AG09319 (cell line): Measurements from ENCODE around the gene SNX17.

Experiments
- DNase-seq: peaks from one replicate; pipeline ENCODE4 v3.0.0-alpha.2; 2010; ENCODE audit warnings: low read depth; ENCODE audit errors: extremely low read depth
- TF ChIP-seq, protein P1 (sequence below): IDR thresholded peaks from 2 replicates; pipeline ENCODE4 v1.5.1; 2011; ENCODE audit warnings: low read depth, mild to moderate bottlenecking, inconsistent platforms, low read length, moderate library complexity

SNX17 gene

DNA sequence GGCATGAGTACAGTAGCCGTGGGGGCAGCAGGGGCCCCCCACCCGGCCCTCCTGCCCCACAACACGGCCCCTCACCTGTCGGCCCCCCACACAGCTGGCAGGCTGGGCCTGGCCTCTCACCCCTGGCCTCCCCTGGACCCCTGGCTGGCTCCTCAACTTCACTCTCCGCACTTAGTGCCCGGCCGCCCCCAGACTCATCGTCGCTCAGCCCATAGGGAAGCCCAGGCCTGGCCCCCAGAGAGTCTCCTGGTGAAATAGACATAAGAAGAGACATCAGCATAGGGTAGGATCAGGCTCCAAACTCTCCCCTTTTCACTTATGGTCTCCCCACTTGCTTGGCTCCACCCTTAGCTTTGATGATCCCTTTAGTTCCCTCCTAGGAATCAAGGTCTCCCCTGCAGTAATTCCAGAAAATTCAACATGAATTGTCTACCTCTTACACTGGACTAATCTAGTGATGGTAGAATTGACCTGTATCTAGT lies 8.4 kb downstream of the SNX17 start:
- TF ChIP-seq, protein P1, sequence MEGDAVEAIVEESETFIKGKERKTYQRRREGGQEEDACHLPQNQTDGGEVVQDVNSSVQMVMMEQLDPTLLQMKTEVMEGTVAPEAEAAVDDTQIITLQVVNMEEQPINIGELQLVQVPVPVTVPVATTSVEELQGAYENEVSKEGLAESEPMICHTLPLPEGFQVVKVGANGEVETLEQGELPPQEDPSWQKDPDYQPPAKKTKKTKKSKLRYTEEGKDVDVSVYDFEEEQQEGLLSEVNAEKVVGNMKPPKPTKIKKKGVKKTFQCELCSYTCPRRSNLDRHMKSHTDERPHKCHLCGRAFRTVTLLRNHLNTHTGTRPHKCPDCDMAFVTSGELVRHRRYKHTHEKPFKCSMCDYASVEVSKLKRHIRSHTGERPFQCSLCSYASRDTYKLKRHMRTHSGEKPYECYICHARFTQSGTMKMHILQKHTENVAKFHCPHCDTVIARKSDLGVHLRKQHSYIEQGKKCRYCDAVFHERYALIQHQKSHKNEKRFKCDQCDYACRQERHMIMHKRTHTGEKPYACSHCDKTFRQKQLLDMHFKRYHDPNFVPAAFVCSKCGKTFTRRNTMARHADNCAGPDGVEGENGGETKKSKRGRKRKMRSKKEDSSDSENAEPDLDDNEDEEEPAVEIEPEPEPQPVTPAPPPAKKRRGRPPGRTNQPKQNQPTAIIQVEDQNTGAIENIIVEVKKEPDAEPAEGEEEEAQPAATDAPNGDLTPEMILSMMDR: no peak
- DNase-seq: no peak

DNA sequence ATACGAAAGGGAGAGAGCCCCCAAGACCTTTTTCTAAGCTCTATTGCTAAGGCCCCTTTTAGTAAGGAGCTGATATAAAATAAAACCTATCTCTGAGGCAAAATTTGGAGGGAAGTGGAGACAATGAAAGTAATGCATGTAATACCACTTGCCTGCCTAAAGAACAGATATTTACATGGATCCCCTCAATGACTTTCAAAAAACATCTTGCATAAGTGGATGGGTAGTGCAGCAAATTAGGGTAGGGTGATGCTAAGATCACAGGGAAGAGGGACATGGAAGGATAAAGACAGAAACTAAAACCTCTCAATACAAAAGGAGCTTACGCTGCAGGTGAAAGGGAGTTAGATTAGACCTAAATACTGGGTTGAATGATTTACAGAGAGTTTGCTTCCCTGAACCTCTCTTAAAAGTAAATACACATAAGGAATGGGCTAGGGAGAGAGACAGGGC lies 9.0 kb downstream of the SNX17 start:
- TF ChIP-seq, protein P1: no peak
- no peak for DNase-seq

DNA sequence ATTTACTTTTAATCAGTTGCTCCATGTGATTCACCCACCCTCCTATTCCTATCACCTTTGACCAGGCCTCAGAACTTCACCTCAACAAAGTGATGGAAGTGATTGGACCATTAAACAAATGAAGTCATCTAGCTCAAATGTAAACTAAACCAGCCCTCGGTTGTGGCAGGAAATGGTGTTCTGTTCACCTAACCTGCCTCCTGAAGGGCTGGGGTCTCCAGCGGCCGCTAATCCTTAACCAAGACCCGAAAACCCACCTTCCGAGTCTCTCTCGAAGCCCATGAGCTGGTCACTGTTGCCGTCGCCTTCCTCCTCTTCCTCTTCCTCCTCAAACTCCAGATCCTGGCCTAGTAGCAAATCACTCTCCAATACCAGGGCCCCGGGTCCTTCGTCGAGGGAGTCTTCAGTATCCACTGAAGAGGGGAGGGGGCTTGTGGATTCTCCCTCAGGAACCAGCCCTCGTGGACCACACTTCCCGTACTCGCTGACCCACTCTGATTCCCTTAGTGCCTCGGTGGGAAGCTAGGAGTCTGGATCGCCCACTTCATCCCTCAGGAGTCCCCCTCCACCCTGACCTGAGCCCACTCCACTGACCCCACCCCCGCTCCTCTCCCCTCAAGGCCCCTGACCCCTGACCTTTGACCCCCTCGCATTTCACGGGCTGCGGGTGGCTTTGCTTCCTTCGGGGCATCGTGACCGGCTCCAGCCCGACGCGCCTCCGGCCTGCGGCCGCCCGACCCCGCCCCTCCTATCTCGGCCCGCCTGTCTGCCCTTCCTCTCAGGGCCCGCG lies 9.6 kb downstream of the SNX17 start:
- no peak for DNase-seq

DNA sequence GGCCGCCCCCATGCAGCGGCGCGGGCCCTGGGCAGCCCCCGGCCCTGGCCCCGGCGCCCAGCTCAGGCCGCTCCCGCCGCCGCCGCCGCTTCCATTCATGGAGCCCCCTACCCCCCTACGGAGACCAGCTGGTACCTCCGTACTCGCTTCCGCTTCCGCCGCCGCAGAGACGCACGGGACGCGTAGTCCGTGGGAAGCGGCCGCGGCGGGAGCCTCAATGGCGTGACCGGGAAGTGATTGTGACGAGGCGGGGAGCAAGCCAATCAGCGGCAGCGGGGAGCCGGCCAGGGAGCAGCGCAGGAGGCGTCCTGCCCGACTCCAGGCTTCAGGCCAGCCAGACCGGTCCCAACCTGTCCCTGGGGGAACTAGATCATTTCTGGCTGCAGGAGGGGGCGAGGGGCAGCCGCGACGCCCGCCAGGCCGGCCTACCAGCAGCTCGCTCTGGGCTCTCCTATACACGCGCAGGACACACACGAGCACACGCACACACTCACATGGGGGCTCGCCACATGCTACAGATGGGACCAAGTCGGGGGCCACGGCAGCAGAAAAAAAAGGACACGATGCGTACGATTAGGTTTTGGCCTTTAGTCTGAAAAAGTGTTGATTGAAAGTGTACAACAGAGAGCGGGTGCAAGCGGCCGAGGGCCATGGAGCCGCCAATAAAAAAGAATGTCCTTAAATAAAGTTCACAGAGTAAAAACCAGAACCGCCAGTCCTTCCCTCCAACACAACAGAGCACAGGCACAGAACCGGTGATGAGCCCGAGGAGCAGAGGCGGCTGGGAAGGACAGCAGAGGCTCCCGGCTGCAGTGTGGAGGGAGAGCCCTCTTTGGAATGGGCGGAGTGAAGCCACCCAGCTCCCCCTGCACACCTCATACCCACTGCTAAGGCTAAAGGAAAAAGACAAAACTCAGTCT lies 10.5 kb downstream of the SNX17 start, which contains the start of gene ZNF513:
Gene ZNF513 (minus strand): TSS at position 109 of the 920 bp plus-strand sequence. CDS start 208 bp downstream, outside the sequence.
- TF ChIP-seq, protein P1: no peak
- DNase-seq: peak; percentile 87

More for the DNA sequence above, 9.6 kb downstream of the SNX17 start:
- TF ChIP-seq, protein P1: no peak

DNA sequence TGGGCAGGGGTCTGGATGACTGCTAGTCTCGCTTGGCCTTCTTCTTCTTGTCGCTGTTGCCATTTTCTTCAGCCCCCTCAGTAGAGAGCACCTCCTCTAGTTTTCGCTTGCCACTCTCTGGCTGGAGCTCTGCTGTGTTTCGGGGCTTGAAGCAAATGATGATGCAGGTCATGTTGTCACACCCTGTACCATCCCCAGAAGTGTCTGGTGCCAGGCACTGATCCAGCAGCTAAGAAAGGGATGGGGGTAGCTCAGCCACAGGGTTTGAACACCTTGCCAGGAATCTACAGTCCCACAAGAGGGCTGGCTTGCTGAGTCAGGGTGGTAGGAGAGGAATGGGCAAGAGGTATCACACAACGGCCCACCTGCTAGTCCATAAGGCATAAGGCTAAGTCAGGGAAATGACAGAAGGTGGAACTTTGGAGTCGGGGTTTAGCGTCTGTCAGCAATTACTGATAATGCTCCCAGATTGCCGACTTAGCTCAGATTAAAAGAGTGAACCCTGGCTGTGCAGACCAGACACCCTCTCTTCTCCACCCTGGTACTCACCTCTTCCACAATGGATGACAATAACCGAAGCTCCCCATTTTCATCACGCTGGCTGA lies 11.3 kb downstream of the SNX17 start:
- no peak for DNase-seq
- TF ChIP-seq, protein P1: no peak

DNA sequence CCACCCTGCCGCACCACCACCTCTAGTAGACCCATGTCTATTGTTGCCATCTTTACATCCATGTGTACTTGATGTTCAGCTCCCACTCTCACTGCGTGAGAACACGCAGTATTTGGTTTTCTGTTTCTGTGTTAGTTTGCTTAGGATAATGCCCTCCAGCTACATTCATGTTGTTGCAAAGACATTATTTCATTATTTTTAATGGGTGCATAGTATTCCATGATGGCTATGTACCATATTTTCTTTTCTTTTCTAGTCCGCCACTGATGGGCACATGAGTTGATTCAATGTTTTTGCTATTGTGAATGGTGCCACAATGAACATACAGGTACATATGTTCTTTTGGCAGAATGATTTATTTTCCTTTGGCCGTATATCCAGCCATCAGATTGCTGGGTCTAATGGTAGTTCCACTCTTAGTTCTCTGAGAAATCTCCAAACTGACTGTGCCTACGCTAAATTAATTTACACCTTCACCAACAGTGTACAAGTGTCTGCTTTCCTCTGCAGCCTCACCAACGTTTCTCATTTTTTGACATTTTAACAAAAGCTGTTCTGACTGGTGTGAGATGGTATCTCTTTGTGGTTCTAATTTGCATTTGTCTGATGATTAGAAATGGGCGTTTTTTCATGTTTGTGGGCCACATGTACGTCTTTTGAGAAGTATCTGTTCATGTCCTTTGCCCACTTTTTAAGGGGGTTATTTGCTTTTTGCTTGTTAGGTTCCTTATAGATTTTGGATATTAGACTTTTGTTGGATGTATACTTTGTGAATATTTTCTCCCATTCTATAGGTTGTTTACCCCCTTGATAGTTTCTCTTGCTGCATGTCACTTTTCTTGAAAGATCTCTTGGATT lies 20.6 kb downstream of the SNX17 start:
- DNase-seq: no peak
- TF ChIP-seq, protein P1: no peak
